Measurements from ENCODE around the gene LMNA.
"Not testable (repeated sequence)": the region's sequence is repeated elsewhere in the genome, so short reads cannot be mapped to it uniquely, and the experiment has no call there.

The LMNA gene

GRCh38 chr1:156122086-156122485, 7.6 kb downstream of the LMNA start:
- no peak for DNase-seq (ENCODE audit: low read depth)

GRCh38 chr1:156122519-156123355, 8.2 kb downstream of the LMNA start:
- DNase-seq (ENCODE audit: low read depth) = no peak

GRCh38 chr1:156123356-156124196, 9.1 kb downstream of the LMNA start:
- peak; percentile 60 for DNase-seq (ENCODE audit: low read depth)

DNA sequence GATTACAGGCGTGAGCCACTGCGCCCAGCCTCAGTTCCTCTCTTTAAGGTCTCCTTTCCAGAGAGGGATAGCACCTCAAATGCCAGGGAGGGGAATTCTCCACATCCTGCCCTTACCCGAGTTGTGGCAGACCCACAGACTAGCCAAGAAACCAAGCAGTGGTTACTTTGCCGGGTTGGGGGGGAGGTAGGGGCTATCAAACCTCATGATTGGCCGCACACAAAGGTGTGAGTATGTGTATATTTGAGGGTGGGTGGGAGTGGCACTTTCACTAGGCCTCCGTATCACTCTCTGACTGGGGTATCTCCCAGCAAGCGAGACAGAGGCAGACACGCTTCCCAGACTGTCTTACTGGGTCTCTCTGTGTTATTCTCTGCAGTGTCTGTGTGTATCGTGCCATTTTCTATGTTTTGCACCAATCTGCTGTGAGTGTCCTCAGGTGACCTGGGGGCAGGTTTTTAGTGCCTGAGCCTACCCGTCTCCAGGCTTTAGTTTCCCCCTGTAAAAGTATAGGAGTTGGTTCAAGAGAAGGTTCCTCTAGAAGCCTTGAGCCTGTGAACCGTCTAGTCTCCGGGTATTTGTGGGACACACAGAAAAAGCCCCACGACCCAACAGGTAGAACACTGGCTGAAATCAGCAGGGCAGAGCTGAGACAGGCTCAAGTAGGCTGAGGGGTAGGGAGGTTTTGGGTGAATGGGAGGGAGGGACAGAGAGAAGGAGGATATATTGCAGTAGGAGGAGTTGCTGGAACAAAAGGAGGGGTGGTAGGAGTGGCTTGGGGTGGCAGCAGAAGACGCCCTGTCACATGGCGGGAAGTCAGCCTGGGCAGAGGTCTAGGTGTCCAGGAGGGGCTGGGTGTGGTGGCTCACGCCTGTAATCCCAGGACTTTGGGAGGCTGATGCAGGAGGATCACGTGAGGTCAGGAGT, 10.3 kb downstream of the LMNA start:
- DNase-seq (ENCODE audit: low read depth) = no peak

- not testable (repeated sequence) for DNase-seq (ENCODE audit: low read depth)
Observed at GRCh38 chr1:156125544-156125943, 11.0 kb downstream of the LMNA start.

DNA sequence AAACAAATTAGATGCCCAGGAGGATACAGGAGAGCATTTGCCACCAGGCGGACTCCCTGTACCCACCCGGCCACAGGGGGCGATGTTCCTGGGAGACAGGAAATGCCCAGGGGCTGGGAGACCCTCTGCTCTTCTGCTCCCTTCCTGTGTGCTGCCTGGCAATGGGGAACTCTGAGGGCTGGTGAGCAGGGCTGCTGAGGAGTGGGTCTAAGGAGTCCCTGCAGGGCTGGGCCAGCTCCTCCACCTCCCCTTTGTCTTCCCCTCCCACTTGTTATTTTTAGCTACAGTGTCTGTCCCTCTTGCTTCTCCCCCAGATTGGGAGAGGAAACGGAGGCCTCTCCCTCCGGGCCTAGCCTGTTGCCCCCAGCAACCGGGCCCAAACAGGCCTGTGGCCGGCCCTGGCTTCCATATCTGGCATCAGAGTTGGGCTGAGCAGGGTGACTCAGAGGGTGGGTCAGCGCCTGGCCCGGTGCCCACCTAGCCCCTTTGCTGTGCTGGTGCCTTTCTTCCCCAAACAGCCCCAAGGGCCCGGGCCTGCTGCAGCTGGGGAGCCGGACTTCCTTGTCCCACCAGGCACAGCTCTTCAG, 11.6 kb downstream of the LMNA start:
- peak; percentile 57 for DNase-seq (ENCODE audit: low read depth)

DNA sequence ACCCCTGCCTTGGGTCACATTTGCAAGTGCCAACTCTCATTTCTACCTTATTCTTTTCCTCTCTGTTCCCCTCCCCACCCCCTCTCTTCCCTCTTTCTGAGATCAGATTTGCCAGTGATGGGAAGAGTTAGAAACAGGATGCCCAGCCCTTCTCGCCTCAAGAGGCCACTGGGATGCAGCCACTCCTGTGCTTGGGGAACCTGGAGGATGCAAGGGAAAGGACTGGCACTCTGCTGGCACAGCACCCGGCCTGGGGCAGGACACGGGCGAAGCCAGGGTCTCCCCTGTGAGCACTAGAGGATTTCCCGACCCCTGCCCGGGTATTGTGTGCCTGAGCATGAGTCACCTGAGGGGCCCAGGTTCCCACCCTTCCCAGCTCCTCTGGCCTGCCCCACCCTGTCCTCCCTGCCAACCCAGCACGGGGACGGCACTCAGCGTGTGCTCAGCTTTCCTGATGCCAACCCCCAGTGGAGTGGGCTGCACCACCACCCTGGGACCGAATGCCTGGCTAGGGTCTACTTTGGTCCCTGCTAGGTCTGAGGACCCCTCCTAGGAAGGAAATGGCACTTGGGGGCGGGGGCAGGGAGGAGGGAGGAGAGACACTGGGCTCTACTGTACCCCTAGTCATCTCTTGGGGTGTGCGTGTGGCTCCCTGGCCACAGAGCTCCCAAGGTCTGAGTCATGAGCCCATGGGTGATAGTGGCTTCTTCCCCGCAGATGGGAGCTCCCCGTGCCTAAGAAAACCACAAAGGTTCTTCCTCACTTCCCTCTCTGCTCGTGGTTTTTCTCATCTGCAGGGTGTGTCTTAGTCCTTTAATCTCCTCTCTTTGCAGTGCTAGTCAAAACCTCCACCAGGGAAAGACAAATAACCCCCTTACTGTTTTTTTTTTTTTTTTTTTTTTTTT, 12.4 kb downstream of the LMNA start:
- DNase-seq (ENCODE audit: low read depth) = peak; percentile 77

GRCh38 chr1:156128308-156128653, 13.8 kb downstream of the LMNA start:
- no peak for DNase-seq (ENCODE audit: low read depth)

GRCh38 chr1:156128654-156129597, 14.4 kb downstream of the LMNA start:
- no peak for DNase-seq (ENCODE audit: low read depth)

GRCh38 chr1:156129687-156130577, 15.4 kb downstream of the LMNA start:
- peak; percentile 57 for DNase-seq (ENCODE audit: low read depth)

DNA sequence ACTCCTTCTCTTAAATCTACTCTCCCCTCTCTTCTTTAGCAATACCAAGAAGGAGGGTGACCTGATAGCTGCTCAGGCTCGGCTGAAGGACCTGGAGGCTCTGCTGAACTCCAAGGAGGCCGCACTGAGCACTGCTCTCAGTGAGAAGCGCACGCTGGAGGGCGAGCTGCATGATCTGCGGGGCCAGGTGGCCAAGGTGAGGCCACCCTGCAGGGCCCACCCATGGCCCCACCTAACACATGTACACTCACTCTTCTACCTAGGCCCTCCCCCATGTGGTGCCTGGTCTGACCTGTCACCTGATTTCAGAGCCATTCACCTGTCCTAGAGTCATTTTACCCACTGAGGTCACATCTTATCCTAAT, 16.0 kb downstream of the LMNA start:
- DNase-seq (ENCODE audit: low read depth) = no peak

GRCh38 chr1:156134716-156135435, 20.4 kb downstream of the LMNA start:
- no peak for DNase-seq (ENCODE audit: low read depth)

GRCh38 chr1:156135930-156136871, 21.7 kb downstream of the LMNA start:
- no peak for DNase-seq (ENCODE audit: low read depth)

- no peak for DNase-seq (ENCODE audit: low read depth)
Observed at GRCh38 chr1:156136970-156137483, 22.5 kb downstream of the LMNA start.

DNA sequence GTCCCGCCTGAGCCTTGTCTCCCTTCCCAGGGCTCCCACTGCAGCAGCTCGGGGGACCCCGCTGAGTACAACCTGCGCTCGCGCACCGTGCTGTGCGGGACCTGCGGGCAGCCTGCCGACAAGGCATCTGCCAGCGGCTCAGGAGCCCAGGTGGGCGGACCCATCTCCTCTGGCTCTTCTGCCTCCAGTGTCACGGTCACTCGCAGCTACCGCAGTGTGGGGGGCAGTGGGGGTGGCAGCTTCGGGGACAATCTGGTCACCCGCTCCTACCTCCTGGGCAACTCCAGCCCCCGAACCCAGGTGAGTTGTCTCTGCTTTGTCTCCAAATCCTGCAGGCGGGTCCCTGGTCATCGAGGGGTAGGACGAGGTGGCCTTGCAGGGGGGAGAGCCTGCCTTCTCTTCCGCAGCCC, 24.0 kb downstream of the LMNA start:
- no peak for DNase-seq (ENCODE audit: low read depth)

DNA sequence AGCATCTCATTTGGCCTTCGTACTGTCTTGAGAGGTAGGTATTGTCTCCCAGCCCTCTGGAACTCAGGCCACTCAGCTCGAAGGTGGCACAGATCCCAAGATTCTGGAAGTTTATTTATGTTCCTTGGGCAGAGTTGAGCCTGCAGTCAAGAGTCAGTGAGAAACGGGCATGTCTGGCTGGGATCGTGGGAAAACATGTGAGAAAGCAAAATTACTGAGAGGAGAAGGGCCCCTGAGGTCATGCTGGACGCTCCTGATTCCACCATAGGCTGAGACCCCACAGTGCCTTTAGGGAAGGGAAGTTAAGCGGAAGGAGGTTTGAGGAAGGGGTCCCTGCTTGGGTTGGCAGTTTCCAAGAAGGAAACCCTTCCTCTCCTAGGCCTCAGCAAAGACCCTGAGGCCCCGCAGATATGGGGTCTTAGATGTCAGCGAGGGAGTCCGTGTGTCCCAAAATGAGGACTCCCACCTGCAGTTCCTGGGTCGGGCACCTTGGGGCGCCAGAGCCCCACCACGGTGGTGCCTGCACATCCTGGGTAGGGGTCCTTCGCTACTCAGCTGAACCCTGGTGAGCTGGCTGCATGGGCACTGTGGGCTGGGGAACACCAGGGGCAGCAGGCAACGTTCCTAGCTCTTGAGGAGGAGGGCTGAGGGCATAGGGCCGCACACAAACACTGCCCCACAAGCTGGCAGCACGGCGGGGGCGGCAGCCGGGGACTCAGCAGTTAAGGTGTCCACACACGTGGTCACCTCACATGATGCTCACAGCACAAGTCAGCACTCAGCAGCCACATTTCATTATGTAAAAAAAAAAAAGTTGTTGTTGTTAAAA, 26.6 kb downstream of the LMNA start:
- DNase-seq (ENCODE audit: low read depth) = no peak

Measured in activated T-helper 1 cell treated with Interleukin-2 at 50 U/mL for 16 hours (primary cell).